Embryonic facial prominence (tissue), 1 donor: ENCODE results near the gene ESYT2.

Experiments used
- DNase-seq: peaks from one replicate; pipeline ENCODE4 v3.0.0-alpha.2; 2016; ENCODE audit errors: extremely low spot score

The ESYT2 gene

DNA sequence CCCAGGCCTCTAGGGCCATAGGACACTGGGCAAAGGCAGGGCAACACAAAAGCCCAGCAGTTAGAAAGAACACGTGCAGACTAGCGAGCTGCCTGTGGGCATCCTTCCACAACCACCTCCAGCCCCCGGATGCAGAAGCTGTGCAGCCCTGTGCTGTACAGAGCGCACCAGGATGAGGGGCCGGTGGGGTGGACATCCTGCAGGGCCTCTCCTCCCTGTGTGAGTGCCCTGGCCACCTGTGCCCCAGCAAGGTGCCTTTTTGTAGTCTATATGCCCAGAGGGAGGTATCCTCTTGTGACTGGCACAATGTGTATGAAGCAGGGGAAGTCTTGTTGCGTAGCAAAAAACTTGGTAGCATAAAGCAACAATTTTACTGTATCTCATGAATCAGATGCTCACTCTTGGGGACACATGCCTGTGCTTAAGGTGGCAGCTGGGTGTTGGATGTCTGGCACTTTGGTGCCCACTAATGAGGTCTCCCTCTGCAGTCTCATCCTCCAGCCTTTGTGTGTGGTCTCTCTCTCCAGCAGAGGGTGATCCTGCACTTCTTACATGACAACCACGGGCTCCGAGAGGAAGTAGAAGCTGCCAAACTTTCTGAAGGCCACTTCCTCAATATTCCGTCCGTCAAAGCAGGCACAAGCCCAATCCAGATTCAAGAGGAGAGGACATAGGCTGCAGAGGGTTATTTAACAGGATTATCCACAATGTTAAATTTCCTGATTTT lies 133.4 kb downstream of the ESYT2 start:
- peak; percentile 12 for DNase-seq

DNA sequence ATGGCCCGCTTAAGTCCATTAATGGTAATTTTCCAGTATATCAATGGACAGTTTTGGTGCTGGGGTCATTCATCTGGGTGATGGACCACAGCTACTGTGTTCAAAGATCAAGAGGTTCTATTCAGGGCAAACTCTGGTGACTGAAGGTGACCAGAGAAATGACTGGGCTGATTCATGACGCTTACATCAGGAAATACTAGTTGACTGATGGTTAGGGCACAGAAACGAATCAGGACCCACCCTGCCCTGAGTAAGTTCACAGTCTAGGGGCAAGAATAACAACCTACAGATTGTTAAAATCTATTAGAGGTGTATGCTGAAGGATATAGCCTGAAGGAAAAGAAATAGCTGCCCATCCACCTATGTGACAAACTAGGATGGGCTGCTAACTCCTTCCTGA lies 134.3 kb downstream of the ESYT2 start:
- no peak for DNase-seq

DNA sequence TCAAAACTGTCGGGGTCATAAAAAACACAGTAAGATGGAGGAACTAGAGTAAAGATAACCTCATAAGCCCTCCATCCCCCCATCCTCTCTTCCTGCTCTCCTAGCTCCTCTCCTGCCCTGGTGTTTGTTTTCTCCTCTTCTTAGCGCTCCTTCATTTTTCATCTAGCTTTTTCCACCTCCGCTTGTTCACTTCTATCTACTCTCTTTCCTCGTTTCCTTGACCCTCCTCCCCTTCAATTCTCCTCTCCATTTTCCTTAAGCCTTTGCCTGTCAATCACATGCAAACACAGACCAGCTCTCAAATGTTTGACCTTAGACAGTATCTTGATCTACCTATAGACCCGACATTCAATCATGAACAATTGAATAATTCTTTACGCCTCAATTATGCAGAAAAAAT lies 134.7 kb downstream of the ESYT2 start:
- DNase-seq: no peak

DNA sequence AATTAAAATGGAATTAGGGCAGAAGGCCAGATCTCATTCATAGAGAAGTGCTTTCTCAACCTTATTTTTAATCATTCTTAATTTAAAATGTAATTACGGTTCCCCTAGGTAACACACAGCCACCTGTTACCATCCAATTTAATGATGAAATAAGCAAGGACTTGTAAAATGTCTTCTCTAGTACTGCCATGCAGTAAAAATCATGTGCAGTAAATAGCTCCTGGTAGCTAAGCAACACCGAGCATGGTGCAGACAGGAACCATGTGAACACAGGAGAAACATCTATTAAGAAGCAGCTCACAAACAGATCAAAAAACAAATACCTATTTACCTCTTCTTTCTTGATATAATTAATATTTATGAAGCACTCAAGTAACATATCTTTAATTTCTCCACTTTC lies 139.8 kb downstream of the ESYT2 start:
- no peak for DNase-seq

DNA sequence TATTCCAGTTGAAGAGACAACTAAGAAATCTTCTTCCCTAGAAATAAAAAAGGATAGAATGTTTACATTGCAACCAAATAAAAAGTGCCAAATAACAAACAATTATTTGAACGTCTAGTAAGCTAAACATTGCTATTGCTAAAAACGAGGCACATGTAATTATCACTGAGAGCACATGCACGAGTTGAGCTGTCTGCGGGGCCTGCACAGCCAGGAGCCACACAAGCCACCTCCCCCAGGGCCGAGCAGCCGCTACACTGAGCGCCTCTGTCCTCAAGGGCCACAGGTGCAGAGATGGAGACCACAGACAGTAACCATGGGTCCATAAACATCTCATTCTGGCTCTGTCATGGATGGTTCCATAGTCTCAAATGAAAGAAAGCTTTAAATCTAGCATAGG lies 141.9 kb downstream of the ESYT2 start:
- no peak for DNase-seq

DNA sequence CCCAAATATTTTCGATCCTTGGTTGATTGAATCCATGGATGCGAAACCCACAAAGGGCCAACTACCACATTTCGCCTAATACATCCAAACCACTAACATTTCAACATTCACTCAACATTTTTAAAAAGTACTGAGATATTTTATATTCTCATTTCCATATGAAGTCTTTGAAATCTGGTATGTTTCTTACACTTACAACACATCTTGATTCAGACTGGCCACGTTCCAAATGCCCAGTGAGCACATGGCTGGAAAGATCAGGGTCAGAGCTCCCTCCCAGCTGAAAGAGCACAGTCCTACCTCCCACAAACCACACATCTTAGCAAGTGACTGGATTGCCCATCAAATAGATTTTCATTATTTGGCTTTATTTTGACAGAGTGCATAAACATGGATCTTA lies 143.6 kb downstream of the ESYT2 start:
- DNase-seq: no peak

DNA sequence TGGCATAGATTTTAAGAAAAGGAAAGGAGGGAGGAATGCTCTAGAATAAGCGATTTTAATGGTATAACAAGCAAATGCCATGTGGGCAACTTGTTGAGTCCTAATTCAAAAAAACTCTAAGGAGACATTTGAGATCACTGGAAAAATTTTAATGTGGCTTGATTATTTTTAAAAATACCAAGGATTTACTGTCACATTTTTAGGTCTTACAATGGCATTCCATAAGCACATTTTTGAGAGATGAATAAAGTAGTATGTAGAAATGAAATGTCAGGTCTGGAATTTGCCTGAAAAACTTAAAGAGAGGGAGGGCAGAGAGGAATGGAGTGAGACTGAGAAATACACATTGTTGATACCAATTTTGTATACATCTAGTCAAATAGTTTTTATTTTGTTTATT lies 145.0 kb downstream of the ESYT2 start:
- no peak for DNase-seq

DNA sequence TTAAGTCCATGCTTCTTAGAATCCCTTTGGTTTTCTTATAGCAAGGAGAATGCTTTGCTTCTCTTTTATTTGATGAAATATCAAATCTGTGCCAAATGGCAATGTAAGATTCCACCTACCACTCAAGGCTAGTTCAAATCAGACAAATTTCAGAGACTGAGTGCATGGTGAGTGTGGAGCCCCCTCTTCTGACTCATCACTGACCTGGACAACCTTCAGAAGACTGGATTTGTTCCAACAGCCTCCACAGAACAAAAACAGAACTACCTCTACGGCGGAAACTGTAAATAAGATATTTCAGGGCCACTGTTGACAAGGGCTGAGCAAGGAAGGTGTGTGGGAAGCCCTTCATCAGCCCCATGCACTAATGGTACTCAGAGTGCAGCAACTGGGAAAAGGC lies 145.8 kb downstream of the ESYT2 start:
- DNase-seq: no peak

DNA sequence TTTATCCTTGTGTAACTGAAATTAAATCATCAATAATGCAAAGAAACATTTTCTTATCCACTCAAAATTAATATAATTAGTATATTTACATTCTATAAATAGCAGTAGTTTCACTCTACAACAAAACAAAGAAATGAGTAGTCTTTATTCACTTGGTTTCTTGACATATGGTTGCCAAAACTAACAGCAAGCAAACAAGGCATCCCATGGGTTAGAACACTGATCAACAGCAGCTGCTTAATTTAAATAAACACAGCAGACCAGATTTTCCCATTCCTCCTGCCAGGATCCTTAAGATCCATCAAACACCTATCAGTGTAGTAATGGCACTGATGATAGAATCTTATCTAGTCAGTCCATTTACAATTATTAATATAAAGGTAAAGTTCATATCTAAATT lies 146.9 kb downstream of the ESYT2 start:
- DNase-seq: no peak
